Neuron (in vitro differentiated cells): ENCODE results near the gene ABHD17A.
"Not testable (repeated sequence)": the region's sequence is repeated elsewhere in the genome, so short reads cannot be mapped to it uniquely, and the experiment has no call there.

Experiments
- H2AFZ ChIP-seq: one replicate; pipeline ENCODE4 v1.6.1; 2013; ENCODE audit warnings: low read depth, mild to moderate bottlenecking, inconsistent platforms, low read length, moderate library complexity
- H3K27me3 ChIP-seq: one replicate; pipeline ENCODE4 v1.6.1; 2013; ENCODE audit warnings: low read length; ENCODE audit not compliant: insufficient read depth
- H3K36me3 ChIP-seq: one replicate; pipeline ENCODE4 v1.6.1; 2013; ENCODE audit warnings: low read length; ENCODE audit not compliant: insufficient read depth
- H3K4me1 ChIP-seq: one replicate; pipeline ENCODE4 v1.6.1; 2013; ENCODE audit warnings: low read length; ENCODE audit not compliant: insufficient read depth
- H3K4me3 ChIP-seq: 2 replicates; pipeline ENCODE4 v1.5.1; 2013; ENCODE audit warnings: mild to moderate bottlenecking, low read length, moderate library complexity
- H3K9me3 ChIP-seq: one replicate; pipeline ENCODE4 v1.6.1; 2013; ENCODE audit warnings: low read length

Gene ABHD17A

DNA sequence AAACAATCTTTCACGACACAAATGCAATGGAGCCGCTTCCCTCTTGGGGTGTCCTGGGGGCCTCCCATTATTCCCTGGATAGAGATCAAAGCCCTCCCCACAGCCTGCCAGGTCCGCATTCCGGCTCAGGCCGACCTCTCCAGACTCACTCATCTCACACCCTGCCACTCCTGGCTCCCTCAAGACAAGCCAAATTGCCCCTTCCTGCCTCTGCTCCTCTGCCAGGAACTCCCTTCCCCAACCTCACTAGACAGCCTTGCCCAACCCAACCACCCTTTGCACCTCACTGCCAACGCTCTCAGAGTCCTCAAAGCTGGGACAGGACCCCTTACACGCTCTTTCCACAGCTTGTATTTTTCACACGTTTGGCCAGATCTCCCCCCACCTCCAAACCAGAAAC, 1.5 kb downstream of the ABHD17A start:
- no peaks in the 10 kb centered on the region for H3K27me3 ChIP-seq
- no peak overlapping the region for H2AFZ ChIP-seq
- H3K9me3 ChIP-seq, result no peaks in the 10 kb centered on the region
- peak overlapping the region; percentile 97 for H3K4me3 ChIP-seq
- peaks cover 34% of the 10 kb centered on the region for H3K4me1 ChIP-seq
- H3K36me3 ChIP-seq, result peaks cover 7% of the 10 kb centered on the region

DNA sequence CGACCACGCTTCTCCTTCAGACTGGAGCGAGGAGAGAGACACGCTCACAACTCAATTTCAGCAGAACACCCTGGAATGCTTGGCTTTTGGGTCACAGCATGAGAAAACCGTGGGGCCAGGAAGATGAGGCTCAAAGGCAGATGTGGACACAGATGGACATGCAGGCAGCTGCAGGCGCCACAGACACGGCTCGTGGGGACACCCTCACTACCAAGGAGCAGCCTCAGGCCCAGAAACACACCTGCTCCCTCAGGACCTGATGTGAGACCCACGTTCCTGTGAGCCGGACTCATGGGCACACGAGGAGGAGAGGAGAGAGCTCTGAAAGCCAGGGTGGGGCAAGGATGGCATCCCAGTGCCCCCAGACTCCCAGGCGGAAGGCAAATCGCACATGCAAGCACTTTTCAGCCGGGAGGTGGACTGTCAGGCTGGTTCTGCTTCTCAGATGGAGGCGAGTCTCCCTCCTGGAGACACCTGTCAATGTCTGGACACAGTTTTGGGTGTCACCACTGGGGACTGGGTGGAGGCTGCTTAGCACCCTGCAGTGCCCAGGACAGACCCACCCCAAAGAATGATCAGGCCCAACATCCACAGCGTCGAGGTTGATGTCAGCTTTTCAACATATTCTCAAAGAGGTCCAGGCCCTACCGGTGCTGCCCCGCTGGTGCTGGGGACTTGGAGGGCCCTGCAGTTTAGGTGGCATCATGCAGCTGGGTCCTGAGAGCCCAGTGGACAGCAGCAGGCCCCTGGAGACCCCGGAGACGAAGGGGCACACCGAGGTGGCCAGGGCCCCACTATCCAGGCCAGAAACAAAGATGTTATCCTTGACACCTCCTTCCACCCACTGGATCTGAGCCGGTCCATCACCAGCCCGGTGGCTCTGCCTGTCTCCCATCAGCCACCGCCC, 2.3 kb downstream of the ABHD17A start:
- H2AFZ ChIP-seq, result no peak overlapping the region
- H3K9me3 ChIP-seq, result no peaks in the 10 kb centered on the region
- peak overlapping the region; percentile 97 for H3K4me3 ChIP-seq
- no peaks in the 10 kb centered on the region for H3K27me3 ChIP-seq
- H3K4me1 ChIP-seq, result peaks cover 34% of the 10 kb centered on the region
- peaks cover 7% of the 10 kb centered on the region for H3K36me3 ChIP-seq

- Histone ChIP-seq H3K4me3 (no peak overlapping the region), H3K4me1 (peaks cover 33% of the 10 kb centered on the region), H3K27me3 (no peaks in the 10 kb centered on the region), H3K9me3 (no peaks in the 10 kb centered on the region), H3K36me3 (peaks cover 7% of the 10 kb centered on the region), H2AFZ (no peak overlapping the region)
Measured at GRCh38 chr19:1882089-1882785, 3.1 kb downstream of the ABHD17A start.

DNA sequence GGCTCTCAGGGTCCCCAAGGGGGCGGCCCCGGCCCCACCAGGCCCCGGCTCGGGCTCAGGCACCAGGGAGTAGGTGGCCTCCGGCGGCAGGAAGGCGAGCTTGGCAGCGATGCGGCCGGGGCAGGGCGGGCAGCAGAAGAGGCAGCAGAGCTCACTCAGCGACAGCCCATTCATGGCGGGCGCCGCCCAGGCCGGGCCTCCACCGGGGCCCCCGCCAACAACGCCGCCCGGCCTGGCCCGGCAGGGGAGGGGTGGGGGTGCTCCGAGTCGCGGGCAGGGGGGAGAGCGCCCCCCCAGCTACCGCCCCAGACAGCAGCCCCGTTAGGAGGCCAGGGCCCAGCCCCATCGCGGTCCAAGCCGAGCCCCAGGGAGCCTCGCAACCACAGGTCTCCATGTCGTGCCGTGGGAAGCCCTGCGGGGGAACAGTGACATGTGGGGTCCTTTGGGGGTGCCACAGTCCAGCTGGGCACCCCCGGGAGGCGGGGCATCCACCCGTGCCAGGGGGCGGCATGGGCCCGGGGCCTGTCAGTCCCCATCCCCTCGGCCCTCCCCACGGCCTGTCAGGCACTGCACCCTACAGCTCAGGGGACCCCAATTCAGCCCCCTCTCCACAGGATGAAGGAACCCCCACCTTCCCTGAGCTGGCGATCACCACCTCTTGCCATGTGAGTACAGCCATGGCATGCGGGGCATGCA, 3.8 kb downstream of the ABHD17A start:
- H3K4me3 ChIP-seq, H2AFZ ChIP-seq, H3K27me3 ChIP-seq, H3K9me3 ChIP-seq, H3K36me3 ChIP-seq: not testable (repeated sequence)
- H3K4me1 ChIP-seq, result peaks cover 32% of the 10 kb centered on the region

DNA sequence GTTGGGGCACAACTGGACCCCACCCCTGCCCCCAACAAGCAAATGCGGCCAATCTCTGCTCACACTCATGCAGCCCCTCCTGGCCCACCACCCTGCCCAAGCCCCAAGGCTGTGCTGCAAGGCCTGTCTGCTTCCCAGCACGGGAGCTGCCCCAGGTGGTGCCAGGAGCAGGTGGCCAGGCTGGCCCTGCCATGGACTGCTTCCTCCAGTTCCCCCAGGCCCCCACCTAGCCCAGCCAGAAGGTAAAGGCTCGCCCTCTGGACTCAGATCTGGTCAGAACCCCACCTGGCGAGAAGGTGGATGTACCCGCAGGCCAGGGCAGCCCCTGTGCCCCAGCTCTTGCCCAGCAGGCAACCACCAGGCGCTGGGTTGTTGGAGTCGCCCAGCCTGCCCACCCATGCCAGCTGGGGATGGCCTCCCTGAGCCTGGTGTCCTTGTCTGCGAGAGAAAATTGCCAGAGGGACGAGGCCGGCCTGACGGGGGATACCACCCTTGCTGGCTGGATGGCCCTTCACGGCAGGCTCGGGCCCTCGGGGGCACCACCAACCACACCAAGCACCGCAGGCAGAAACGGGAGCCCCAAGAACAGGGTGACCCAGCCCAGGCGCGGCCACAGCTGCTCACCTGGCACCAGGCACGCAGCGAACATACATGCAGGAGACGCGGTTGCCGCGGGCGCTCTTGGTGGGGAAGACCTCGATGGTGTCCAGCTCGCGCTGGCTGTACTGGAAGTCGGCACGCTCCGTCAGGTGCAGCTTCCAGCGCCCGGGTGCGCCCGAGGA, 4.5 kb downstream of the ABHD17A start:
- Histone ChIP-seq H3K4me3 (no peak overlapping the region), H2AFZ (no peak overlapping the region), H3K36me3 (peaks cover 7% of the 10 kb centered on the region), H3K27me3 (no peaks in the 10 kb centered on the region), H3K4me1 (peaks cover 36% of the 10 kb centered on the region), H3K9me3 (no peaks in the 10 kb centered on the region)

DNA sequence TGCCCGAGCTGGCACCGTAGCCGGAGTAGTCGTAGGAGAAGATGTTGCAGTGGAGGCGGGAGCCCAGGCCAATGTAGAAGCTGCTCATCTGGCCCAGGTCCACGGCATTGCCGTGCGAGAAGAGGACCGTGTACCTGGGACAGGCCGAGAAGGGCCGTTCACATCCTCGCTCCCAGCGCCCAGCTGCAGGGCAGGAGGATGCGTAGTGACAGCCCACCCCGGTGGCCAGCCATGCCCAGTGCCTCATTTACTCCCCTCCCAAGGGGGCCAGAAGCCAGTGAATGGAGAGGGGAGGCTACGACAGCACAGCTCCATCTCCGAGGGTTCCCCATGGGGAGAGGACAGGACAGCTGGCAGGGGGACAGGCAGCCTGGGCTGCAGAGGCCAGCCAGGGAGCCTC, 5.3 kb downstream of the ABHD17A start:
- H2AFZ ChIP-seq, H3K36me3 ChIP-seq, H3K9me3 ChIP-seq, H3K27me3 ChIP-seq, H3K4me3 ChIP-seq: not testable (repeated sequence)
- H3K4me1 ChIP-seq, result peaks cover 37% of the 10 kb centered on the region

DNA sequence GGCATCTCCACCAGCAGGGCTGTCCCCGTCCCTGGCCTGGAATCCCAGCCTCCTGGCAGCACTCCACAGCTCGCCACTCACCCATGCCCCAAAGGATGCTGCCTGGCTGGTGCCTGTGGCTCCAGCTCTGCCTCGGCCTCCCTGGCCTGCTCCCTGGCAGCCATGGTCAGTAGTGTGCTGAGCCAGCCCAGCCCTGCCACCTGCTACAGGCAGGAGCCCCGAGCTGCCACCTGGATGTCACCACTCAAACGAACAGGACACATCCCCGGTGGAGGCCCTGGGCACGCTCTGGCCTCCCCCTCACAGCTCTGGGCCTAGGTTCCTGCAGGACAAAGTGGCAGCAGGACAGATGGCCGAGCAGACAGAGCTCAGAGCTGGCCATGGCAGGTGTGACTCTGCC, 6.7 kb downstream of the ABHD17A start:
- H3K9me3 ChIP-seq, H3K4me3 ChIP-seq, H2AFZ ChIP-seq, H3K27me3 ChIP-seq: not testable (repeated sequence)
- peaks cover 10% of the 10 kb centered on the region for H3K36me3 ChIP-seq
- peaks cover 39% of the 10 kb centered on the region for H3K4me1 ChIP-seq

DNA sequence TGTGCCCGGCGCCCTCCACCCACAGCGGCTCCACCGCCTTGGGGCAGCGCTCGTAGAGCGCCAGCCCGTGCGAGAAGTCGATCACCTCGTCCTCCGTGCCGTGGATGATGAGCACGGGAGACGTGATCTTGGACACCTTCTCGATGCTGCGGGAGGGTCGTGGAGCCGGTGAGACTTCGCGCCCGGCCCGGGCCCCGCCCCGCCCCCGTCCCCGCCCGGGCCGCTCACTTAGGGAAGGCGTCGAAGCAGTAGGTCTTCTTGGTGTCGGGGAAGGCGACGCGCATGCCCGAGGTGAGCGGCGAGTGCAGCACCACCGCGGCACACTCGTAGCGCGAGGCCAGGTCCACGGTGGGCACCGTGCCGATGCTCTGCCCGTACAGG, 8.0 kb downstream of the ABHD17A start:
- H2AFZ ChIP-seq, H3K9me3 ChIP-seq, H3K4me3 ChIP-seq, H3K27me3 ChIP-seq: not testable (repeated sequence)
- Histone ChIP-seq H3K36me3 (peaks cover 12% of the 10 kb centered on the region), H3K4me1 (peaks cover 26% of the 10 kb centered on the region)

DNA sequence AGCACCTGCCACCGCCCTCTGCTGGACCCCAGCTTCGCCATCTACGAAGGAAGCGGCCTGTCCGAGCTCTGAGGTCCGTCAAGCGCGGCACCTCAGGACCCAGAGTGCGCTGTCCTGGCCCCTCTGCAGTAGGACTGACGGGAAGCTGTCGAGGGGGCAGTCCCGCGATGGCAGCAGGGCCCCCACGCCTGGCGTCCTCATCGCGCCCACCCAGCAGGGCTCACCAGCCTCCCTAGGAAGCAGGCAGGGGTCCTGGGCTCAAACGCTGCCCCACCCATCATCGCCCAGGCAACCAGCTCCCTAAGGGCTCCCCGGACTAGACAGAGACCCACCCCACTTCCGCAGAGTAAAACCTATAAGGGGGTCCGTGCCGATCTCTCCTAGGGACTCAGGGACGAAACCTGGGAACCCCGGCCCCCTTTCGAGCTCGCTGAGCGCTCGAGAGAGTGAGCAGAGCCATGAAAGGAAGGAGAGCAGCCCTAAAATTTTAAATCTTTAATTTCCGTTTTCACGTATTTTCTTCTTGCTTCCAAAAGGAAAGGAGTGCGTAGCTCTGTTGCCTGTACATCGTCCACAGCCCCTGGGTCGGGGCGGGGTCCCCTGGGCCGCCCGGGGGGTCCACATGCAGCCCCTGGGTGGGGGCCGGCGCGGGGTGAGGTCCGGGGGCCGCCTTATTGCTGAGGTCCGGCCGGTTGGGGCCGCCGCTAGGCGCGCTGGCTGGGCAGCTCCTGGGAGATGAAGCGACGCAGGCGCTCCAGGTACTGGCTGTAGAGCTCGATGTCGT, 8.6 kb downstream of the ABHD17A start:
- Histone ChIP-seq H3K36me3 (peaks cover 12% of the 10 kb centered on the region), H3K4me3 (peak overlapping the region; percentile 89), H3K4me1 (peaks cover 21% of the 10 kb centered on the region)
- not testable (repeated sequence) for H3K27me3 ChIP-seq, H3K9me3 ChIP-seq, H2AFZ ChIP-seq

GRCh38 chr19:1875646-1876495, 9.4 kb downstream of the ABHD17A start:
- Histone ChIP-seq H2AFZ (no peak overlapping the region), H3K36me3 (peaks cover 14% of the 10 kb centered on the region), H3K9me3 (no peaks in the 10 kb centered on the region), H3K4me1 (peaks cover 21% of the 10 kb centered on the region), H3K4me3 (peak overlapping the region; percentile 89), H3K27me3 (no peaks in the 10 kb centered on the region)

GRCh38 chr19:1875265-1875645, 10.0 kb downstream of the ABHD17A start:
- peak overlapping the region; percentile 89 for H3K4me3 ChIP-seq
- H3K27me3 ChIP-seq, H2AFZ ChIP-seq, H3K9me3 ChIP-seq: not testable (repeated sequence)
- peaks cover 14% of the 10 kb centered on the region for H3K36me3 ChIP-seq
- peaks cover 21% of the 10 kb centered on the region for H3K4me1 ChIP-seq
